Neural crest cell (in vitro differentiated cells): ENCODE measurements around the gene PFKL. TPM values are rescaled to one million over a fixed set of nuclear protein-coding genes. Genes with fewer than 3 reads are reported as not detected.

Experiments
- DNase-seq: peaks from one replicate; pipeline ENCODE4 v3.0.0; 2021; ENCODE audit warnings: low read depth, mixed read lengths, low spot score
- H3K27ac Mint-ChIP-seq: one replicate; pipeline ENCODE4 v1.8.0; 2021; ENCODE audit warnings: mild to moderate bottlenecking, mixed read lengths; ENCODE audit not compliant: unreplicated experiment
- H3K27me3 Mint-ChIP-seq: 2 replicates; pipeline ENCODE4 v1.8.0; 2021; ENCODE audit warnings: low read depth, mild to moderate bottlenecking, mixed read lengths
- H3K36me3 Mint-ChIP-seq: 2 replicates; pipeline ENCODE4 v1.8.0; 2021; ENCODE audit warnings: low read depth, mild to moderate bottlenecking, mixed read lengths
- H3K4me1 Mint-ChIP-seq: 2 replicates; pipeline ENCODE4 v1.8.0; 2021; ENCODE audit warnings: mixed read lengths
- H3K4me3 Mint-ChIP-seq: one replicate; pipeline ENCODE4 v1.8.0; 2021; ENCODE audit warnings: mild to moderate bottlenecking, mixed read lengths
- H3K9me3 Mint-ChIP-seq: 2 replicates; pipeline ENCODE4 v1.8.0; 2021; ENCODE audit warnings: mixed read lengths
- total RNA-seq: library from RNA; stranded (reverse); gene quantifications from 2 replicates; pipeline ENCODE4 v1.2.1, GENCODE V29; 2021
- TF ChIP-seq, protein P1 (sequence below): fragments of 200-600 bp; sonication (generic); conservative IDR thresholded peaks from 2 replicates; pipeline ENCODE4 v1.5.0; 2021; ENCODE audit warnings: antibody characterized with exemption, mild to moderate bottlenecking

The PFKL gene
- total RNA-seq, 1 donor from 2014 or later = 96.1 TPM

DNA sequence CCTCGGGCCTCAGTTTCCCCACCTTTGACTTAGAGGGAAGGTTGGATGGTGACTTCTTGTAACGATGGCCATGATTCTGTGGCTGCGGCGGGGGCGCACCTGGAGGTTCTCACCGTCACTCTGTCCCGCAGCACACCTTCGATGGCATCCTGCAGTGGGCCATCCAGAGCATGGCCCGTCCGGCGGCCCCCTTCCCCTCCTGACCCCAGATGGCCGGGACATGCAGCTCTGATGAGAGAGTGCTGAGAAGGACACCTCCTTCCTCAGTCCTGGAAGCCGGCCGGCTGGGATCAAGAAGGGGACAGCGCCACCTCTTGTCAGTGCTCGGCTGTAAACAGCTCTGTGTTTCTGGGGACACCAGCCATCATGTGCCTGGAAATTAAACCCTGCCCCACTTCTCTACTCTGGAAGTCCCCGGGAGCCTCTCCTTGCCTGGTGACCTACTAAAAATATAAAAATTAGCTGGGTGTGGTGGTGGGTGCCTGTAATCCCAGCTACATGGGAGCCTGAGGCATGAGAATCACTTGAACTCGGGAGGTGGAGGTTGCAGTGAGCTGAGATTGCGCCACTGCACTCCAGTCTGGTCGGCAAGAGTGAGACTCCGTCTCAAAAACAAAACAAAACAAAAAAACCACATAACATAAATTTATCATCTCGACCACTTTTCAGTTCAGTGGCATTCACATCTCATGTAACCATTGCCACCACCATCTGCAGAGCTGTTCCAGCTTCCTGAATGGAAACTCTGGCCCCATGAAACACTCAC is 2.1 kb upstream of the PFKL start:
- no peak overlapping the region for H3K27ac Mint-ChIP-seq

DNA sequence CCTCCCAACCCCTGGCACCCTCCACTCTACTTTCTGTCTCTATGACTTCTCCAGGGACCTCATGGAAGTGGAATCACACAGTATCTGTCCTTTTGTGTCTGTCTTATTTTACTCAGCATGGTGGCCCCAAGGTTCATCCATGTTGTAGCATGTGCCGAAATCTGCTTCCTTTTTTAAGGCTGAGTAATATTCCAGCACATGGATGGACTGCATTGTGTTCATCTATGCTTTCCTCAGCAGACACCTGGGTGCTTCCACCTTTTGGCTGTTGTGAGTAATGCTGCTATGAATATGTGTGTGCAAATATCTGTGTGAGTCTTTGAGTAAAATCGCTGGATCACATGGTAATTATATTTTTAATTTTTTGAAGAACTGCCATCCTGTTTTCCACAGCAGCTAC is 1.6 kb upstream of the PFKL start:
- Mint-ChIP-seq H3K9me3 (no peaks in the 10 kb centered on the region), H3K36me3 (no peaks in the 10 kb centered on the region), H3K4me1 (peaks cover 14% of the 10 kb centered on the region), H3K27me3 (peaks cover 12% of the 10 kb centered on the region), H3K27ac (no peak overlapping the region), H3K4me3 (peak overlapping the region; percentile 56)
- TF ChIP-seq, protein P1, sequence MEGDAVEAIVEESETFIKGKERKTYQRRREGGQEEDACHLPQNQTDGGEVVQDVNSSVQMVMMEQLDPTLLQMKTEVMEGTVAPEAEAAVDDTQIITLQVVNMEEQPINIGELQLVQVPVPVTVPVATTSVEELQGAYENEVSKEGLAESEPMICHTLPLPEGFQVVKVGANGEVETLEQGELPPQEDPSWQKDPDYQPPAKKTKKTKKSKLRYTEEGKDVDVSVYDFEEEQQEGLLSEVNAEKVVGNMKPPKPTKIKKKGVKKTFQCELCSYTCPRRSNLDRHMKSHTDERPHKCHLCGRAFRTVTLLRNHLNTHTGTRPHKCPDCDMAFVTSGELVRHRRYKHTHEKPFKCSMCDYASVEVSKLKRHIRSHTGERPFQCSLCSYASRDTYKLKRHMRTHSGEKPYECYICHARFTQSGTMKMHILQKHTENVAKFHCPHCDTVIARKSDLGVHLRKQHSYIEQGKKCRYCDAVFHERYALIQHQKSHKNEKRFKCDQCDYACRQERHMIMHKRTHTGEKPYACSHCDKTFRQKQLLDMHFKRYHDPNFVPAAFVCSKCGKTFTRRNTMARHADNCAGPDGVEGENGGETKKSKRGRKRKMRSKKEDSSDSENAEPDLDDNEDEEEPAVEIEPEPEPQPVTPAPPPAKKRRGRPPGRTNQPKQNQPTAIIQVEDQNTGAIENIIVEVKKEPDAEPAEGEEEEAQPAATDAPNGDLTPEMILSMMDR = no peak
- DNase-seq = no peak

More for the DNA sequence above, 2.1 kb upstream of the PFKL start:
- Mint-ChIP-seq H3K36me3 (no peaks in the 10 kb centered on the region), H3K4me1 (peaks cover 13% of the 10 kb centered on the region), H3K9me3 (no peaks in the 10 kb centered on the region), H3K27me3 (peaks cover 12% of the 10 kb centered on the region), H3K4me3 (peak overlapping the region; percentile 82)
- TF ChIP-seq, protein P1 = peak; percentile 84
- peak; percentile 88 for DNase-seq

DNA sequence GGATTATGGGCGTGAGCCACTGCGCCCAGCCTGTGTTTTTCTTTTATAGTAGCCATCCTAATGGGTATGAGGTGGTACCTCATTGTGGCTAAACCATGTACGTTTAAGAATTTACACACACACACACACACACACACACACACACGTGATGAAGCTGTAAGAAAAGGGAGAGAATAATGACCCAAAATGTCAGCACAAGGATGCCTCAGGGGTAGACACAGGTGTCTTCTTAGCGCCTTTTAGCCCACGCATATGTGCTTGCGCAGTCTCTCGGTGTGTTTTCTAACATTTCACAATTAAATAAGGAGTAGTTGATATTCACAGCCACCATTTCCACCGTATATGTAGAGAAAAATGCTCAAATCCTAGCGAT is 782 bp upstream of the PFKL start:
- H3K36me3 Mint-ChIP-seq = no peaks in the 10 kb centered on the region
- peaks cover 22% of the 10 kb centered on the region for H3K4me1 Mint-ChIP-seq
- TF ChIP-seq, protein P1 = no peak
- peaks cover 12% of the 10 kb centered on the region for H3K27me3 Mint-ChIP-seq
- H3K9me3 Mint-ChIP-seq = no peaks in the 10 kb centered on the region
- H3K27ac Mint-ChIP-seq = no peak overlapping the region
- peak overlapping the region; percentile 88 for H3K4me3 Mint-ChIP-seq
- DNase-seq = no peak

DNA sequence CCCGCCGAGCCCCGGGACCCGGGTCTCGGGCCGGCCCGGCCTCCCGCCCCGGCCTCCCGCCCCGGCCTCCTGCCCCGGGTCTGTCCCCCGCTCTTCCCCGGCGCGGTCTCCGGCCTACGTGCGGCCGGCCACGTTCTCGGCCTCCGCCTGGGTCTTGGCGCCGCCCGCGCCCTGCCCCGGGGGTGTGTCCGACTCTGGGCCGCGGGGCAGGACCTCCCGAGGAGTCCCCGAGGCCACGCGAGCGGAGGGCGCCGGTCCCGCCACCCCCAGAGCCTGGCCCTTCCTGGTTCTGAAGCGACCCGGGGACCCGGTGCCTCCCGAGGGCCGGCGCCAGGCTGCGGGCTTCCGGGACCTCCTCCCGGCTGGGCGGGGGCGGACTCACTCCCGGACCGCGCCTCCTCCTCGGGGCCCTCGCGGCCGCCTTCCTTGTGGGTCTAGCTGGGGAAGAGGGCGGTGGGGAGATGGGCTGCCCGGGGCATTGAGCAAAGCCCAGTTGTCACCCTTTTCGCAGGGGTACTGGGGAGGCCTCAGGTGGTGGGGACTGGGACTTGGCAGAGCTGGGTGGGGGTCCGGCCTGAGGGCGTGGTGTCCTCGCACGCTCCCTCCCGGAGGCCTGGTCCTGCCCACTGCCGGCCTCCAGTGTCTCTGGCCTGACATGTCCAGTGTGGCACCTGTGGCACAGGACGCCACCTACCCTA is 558 bp downstream of the PFKL start:
- H3K27ac Mint-ChIP-seq = peak overlapping the region; percentile 89
- peak overlapping the region; percentile 83 for H3K4me3 Mint-ChIP-seq
- H3K4me1 Mint-ChIP-seq = peaks cover 31% of the 10 kb centered on the region
- no peaks in the 10 kb centered on the region for H3K9me3 Mint-ChIP-seq
- H3K36me3 Mint-ChIP-seq = no peaks in the 10 kb centered on the region
- TF ChIP-seq, protein P1 = no peak
- peaks cover 12% of the 10 kb centered on the region for H3K27me3 Mint-ChIP-seq
- peak; percentile 33 for DNase-seq

DNA sequence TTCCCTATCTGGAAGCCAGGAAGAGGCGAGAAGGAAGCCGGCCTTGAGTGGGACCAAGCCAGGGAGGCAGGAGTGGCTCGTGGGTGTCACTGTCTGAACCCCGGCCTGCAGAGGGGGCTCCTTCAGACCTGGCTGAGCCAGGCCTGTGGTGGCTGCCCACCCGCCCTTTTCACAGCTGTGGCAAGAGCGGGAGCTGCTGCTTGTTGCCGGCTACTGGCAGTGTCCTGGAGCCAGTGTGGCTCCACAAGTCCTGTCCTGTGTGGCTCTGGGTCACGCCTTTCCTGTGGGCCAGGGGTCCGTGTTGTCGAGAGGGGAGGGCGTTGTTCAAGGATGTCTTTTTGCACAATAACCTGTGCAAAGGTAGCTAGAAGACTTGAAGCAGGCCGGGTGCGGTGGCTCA is 1.3 kb downstream of the PFKL start:
- TF ChIP-seq, protein P1 = no peak
- no peak overlapping the region for H3K27ac Mint-ChIP-seq
- no peaks in the 10 kb centered on the region for H3K36me3 Mint-ChIP-seq
- H3K9me3 Mint-ChIP-seq = no peaks in the 10 kb centered on the region
- DNase-seq = no peak
- H3K4me1 Mint-ChIP-seq = peaks cover 31% of the 10 kb centered on the region
- H3K4me3 Mint-ChIP-seq = peak overlapping the region; percentile 83
- peaks cover 12% of the 10 kb centered on the region for H3K27me3 Mint-ChIP-seq
